Vagina (tissue), 2 donors: Measurements from ENCODE around the gene KMT2C.

Experiments used
- POLR2A ChIP-seq, 2 donors: fragments of 450-650 bp; IDR thresholded peaks; one replicate each; pipeline ENCODE4 v1.6.1; 2017; ENCODE audit warnings: antibody characterized with exemption in 2 of 2, mild to moderate bottlenecking in 2 of 2, moderate library complexity in 2 of 2
- POLR2AphosphoS5 ChIP-seq, 2 donors: sonication (generic); formaldehyde crosslinking; IDR thresholded peaks; one replicate each; pipeline ENCODE4 v1.9.0; 2017; ENCODE audit warnings: antibody characterized with exemption in 2 of 2, mild to moderate bottlenecking in 2 of 2, low read depth in 1 of 2; ENCODE audit not compliant: insufficient read depth in 1 of 2
- TF ChIP-seq, protein P1 (sequence below), 3 experiments: fragments of 450-650 bp in 2 of 3; fragments of 200-600 bp in 1 of 3; sonication (generic) in 1 of 3; IDR thresholded peaks; one replicate each; pipeline ENCODE4 v1.5.1; 2017 to 2019; ENCODE audit warnings: antibody characterized with exemption in 3 of 3, mild to moderate bottlenecking in 2 of 3, moderate library complexity in 2 of 3

DNA sequence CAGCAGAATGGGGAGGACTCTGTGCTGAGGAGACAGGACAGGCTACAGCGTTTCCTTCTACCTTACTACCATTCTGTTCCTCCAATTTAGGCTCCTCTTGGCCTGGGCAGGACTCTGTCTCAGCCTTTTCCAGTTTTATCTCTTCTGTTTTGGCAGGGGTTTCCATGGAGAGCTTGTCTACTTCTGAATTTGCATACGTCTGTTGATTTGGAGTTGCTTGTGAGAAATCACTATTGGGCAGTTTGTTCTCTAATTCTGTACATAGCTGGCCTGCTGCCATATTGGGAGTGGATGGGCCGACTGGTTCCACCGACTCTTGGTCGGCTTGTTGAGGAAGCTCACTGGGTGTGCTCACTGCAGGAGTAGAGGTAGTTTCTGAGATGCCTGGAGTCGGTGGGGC lies 273.5 kb downstream of the KMT2C start:
- TF ChIP-seq POLR2A (IDR thresholded peaks at IDR 0.05) (no peak), POLR2AphosphoS5 (IDR thresholded peaks at IDR 0.05; ENCODE audit: insufficient read depth in 1 of 2, low read depth in 1 of 2) (no peak)
- TF ChIP-seq, protein P1, sequence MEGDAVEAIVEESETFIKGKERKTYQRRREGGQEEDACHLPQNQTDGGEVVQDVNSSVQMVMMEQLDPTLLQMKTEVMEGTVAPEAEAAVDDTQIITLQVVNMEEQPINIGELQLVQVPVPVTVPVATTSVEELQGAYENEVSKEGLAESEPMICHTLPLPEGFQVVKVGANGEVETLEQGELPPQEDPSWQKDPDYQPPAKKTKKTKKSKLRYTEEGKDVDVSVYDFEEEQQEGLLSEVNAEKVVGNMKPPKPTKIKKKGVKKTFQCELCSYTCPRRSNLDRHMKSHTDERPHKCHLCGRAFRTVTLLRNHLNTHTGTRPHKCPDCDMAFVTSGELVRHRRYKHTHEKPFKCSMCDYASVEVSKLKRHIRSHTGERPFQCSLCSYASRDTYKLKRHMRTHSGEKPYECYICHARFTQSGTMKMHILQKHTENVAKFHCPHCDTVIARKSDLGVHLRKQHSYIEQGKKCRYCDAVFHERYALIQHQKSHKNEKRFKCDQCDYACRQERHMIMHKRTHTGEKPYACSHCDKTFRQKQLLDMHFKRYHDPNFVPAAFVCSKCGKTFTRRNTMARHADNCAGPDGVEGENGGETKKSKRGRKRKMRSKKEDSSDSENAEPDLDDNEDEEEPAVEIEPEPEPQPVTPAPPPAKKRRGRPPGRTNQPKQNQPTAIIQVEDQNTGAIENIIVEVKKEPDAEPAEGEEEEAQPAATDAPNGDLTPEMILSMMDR (IDR thresholded peaks at IDR 0.05), result no peak
